ENCODE data around the gene MRGPRX4. TPM values are rescaled to one million over a fixed set of nuclear protein-coding genes. Genes with fewer than 3 reads are reported as not detected.

Gene MRGPRX4
- total RNA-seq, 2 donors from 2014 or later: not detected

Other genes starting within 250 kb of the MRGPRX4 start
- 10 to 100 TPM; 40.8 to 43.1 TPM for gene SERGEF, start 159.8 kb upstream of the MRGPRX4 start, total RNA-seq
- gene TPH1, start 126.6 kb upstream of the MRGPRX4 start, total RNA-seq: under 1 TPM; 0.25 to 0.70 TPM
- 10 to 100 TPM; 29.3 to 39.3 TPM for gene SAAL1, start 66.8 kb upstream of the MRGPRX4 start, total RNA-seq
- not detected for gene MRGPRX3, start 40.3 kb upstream of the MRGPRX4 start, total RNA-seq
- gene SAA4, start 64.0 kb downstream of the MRGPRX4 start, total RNA-seq: not detected
- gene SAA2, start 75.8 kb downstream of the MRGPRX4 start, total RNA-seq: under 1 TPM in 1 of 2 donors, not detected in 1; 0.38 TPM
- not detected for gene SAA1, start 93.4 kb downstream of the MRGPRX4 start, total RNA-seq
- 10 to 100 TPM; 18.7 to 22.2 TPM for gene HPS5, start 149.3 kb downstream of the MRGPRX4 start, total RNA-seq
- 10 to 100 TPM; 43.5 to 47.4 TPM for gene GTF2H1, start 149.7 kb downstream of the MRGPRX4 start, total RNA-seq
- gene LDHA, start 221.7 kb downstream of the MRGPRX4 start, total RNA-seq: 100 to 1,000 TPM; 629 to 665 TPM
- not detected for gene LDHC, start 239.5 kb downstream of the MRGPRX4 start, total RNA-seq

All from activated T-cell treated with anti-CD3 and anti-CD28 coated beads, Interleukin-2, amount 50 U/mL, for 72 hours (primary cell).